ENCODE data around the gene REM2.

DNA sequence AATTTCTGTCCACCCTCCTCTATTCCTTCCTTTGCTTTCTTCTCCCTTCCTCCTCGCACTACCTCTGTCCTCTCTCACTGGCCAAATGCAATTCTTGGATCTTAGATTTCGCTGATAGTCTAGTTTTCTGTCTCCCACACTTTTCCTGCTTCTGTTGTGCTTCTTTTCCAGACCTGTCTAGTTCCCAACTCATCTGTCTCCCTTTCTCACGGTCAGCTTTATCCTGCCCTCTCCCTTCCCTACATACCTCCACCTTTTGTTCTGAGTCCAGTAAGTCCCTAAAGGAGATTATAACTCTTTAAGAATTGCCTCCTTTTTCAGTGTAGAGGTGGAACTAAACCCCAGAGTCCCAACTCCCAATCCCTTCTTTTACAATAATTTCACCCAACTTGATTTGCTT lies 47.5 kb upstream of the REM2 start:
- TF ChIP-seq, protein P1, sequence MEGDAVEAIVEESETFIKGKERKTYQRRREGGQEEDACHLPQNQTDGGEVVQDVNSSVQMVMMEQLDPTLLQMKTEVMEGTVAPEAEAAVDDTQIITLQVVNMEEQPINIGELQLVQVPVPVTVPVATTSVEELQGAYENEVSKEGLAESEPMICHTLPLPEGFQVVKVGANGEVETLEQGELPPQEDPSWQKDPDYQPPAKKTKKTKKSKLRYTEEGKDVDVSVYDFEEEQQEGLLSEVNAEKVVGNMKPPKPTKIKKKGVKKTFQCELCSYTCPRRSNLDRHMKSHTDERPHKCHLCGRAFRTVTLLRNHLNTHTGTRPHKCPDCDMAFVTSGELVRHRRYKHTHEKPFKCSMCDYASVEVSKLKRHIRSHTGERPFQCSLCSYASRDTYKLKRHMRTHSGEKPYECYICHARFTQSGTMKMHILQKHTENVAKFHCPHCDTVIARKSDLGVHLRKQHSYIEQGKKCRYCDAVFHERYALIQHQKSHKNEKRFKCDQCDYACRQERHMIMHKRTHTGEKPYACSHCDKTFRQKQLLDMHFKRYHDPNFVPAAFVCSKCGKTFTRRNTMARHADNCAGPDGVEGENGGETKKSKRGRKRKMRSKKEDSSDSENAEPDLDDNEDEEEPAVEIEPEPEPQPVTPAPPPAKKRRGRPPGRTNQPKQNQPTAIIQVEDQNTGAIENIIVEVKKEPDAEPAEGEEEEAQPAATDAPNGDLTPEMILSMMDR (IDR thresholded peaks at IDR 0.05; ENCODE audit: low read depth, low read length, poor library complexity, severe bottlenecking), result no peak
- TF ChIP-seq EZH2phosphoT487 (IDR thresholded peaks at IDR 0.05; ENCODE audit: borderline replicate concordance, low read length), result no peak

All from DOHH2 (cell line).